Measurements from ENCODE around the gene BCAS1.
"Not testable (repeated sequence)": the region's sequence is repeated elsewhere in the genome, so short reads cannot be mapped to it uniquely, and the experiment has no call there.

The BCAS1 gene

GRCh38 chr20:53941680-53942471, 128.5 kb downstream of the BCAS1 start:
- no peak for DNase-seq (ENCODE audit: low read depth)

GRCh38 chr20:53940907-53941545, 129.4 kb downstream of the BCAS1 start:
- DNase-seq (ENCODE audit: low read depth), result peak; percentile 85

GRCh38 chr20:53940360-53940702, 130.1 kb downstream of the BCAS1 start:
- DNase-seq (ENCODE audit: low read depth), result no peak

- DNase-seq (ENCODE audit: low read depth), result peak; percentile 91
Observed at GRCh38 chr20:53939572-53940359, 130.6 kb downstream of the BCAS1 start.

- no peak for DNase-seq (ENCODE audit: low read depth)
Observed at GRCh38 chr20:53939190-53939571, 131.2 kb downstream of the BCAS1 start.

GRCh38 chr20:53938739-53939138, 131.7 kb downstream of the BCAS1 start:
- no peak for DNase-seq (ENCODE audit: low read depth)

- DNase-seq (ENCODE audit: low read depth), result no peak
Observed at GRCh38 chr20:53937929-53938367, 132.4 kb downstream of the BCAS1 start.

GRCh38 chr20:53937339-53937741, 133.1 kb downstream of the BCAS1 start:
- peak; percentile 16 for DNase-seq (ENCODE audit: low read depth)

- DNase-seq (ENCODE audit: low read depth), result no peak
Observed at GRCh38 chr20:53935344-53936084, 134.9 kb downstream of the BCAS1 start.

- DNase-seq (ENCODE audit: low read depth), result peak; percentile 76
Observed at GRCh38 chr20:53934421-53935343, 135.7 kb downstream of the BCAS1 start.

GRCh38 chr20:53933232-53933846, 137.1 kb downstream of the BCAS1 start:
- DNase-seq (ENCODE audit: low read depth), result no peak

- DNase-seq (ENCODE audit: low read depth), result not testable (repeated sequence)
Observed at GRCh38 chr20:53932655-53933192, 137.7 kb downstream of the BCAS1 start.

- no peak for DNase-seq (ENCODE audit: low read depth)
Observed at GRCh38 chr20:53931597-53931996, 138.8 kb downstream of the BCAS1 start.

GRCh38 chr20:53930651-53931504, 139.5 kb downstream of the BCAS1 start:
- no peak for DNase-seq (ENCODE audit: low read depth)

- DNase-seq (ENCODE audit: low read depth), result no peak
Observed at GRCh38 chr20:53929974-53930650, 140.3 kb downstream of the BCAS1 start.

GRCh38 chr20:53929399-53929798, 141.0 kb downstream of the BCAS1 start:
- DNase-seq (ENCODE audit: low read depth), result no peak

- DNase-seq (ENCODE audit: low read depth), result no peak
Observed at GRCh38 chr20:53927990-53928389, 142.4 kb downstream of the BCAS1 start.

GRCh38 chr20:53926428-53927028, 143.9 kb downstream of the BCAS1 start:
- peak; percentile 69 for DNase-seq (ENCODE audit: low read depth)
